T-helper 1 cell treated with Interleukin-12 subunit alpha and Interleukin-12 subunit beta and Interleukin-4 antibody, amounts not matched to agents 30 μg/mL and 1 μg/mL, for 36 hours (primary cell): ENCODE data around the gene SYNRG.
"Not testable (repeated sequence)": the region's sequence is repeated elsewhere in the genome, so short reads cannot be mapped to it uniquely, and the experiment has no call there.

Experiments used
- H3K27ac Mint-ChIP-seq: one replicate; pipeline ENCODE4 v1.8.0; 2021; ENCODE audit warnings: mild to moderate bottlenecking, mixed read lengths
- H3K27me3 Mint-ChIP-seq: one replicate; pipeline ENCODE4 v1.8.0; 2021; ENCODE audit warnings: low read depth, mixed read lengths
- H3K36me3 Mint-ChIP-seq: one replicate; pipeline ENCODE4 v1.8.0; 2021; ENCODE audit warnings: low read depth, mixed read lengths
- H3K4me1 Mint-ChIP-seq: one replicate; pipeline ENCODE4 v1.8.0; 2021; ENCODE audit warnings: low read depth, mixed read lengths
- H3K4me3 Mint-ChIP-seq: one replicate; pipeline ENCODE4 v1.8.0; 2021; ENCODE audit warnings: mild to moderate bottlenecking, moderate library complexity, mixed read lengths
- H3K9me3 Mint-ChIP-seq: one replicate; pipeline ENCODE4 v1.8.0; 2021; ENCODE audit warnings: mixed read lengths

The SYNRG gene

DNA sequence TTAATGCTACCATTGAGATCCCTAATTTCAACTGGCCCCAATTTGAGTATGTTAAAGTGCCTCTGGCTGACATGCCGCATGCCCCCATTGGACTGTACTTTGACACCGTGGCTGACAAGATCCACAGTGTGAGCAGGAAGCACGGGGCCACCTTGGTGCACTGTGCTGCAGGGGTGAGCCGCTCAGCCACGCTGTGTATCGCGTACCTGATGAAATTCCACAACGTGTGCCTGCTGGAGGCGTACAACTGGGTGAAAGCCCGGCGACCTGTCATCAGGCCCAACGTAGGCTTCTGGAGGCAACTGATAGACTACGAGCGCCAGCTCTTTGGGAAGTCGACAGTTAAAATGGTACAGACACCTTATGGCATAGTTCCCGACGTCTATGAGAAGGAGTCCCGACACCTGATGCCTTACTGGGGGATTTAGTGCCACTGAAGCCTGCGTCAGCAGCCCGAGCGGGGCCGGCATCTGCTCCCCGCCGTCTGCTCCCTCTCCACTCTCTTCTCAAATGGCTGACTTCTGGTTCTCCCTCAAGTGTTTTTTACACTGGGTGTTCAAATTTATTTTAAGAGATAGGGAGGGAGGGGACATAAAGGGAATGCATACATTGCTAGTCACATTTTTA lies 96.7 kb downstream of the SYNRG start:
- Mint-ChIP-seq H3K27ac (no peak overlapping the region), H3K36me3 (peaks cover 12% of the 10 kb centered on the region), H3K27me3 (no peaks in the 10 kb centered on the region), H3K4me1 (peaks cover 2% of the 10 kb centered on the region), H3K4me3 (no peak overlapping the region), H3K9me3 (no peaks in the 10 kb centered on the region)

DNA sequence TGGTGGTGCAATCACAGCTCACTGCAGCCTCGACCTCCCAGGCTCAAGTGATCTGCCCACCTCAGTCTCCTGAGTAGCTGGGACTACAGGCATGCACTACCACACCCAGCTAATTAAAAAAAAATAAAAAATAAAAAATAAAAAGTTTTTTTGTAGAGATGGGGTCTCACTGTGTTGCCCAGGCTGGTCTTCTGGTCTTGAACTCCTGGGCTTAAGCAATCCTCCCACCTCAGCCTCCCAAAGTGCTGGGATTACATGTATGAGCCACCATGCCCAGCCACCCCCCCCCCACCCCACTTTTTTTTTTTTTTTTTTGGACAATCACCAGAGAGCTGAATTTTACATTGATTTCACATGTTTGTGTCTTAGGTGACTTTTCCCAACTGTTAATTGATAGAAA lies 97.6 kb downstream of the SYNRG start:
- peaks cover 11% of the 10 kb centered on the region for H3K36me3 Mint-ChIP-seq
- not testable (repeated sequence) for H3K4me3 Mint-ChIP-seq, H3K4me1 Mint-ChIP-seq, H3K27me3 Mint-ChIP-seq, H3K27ac Mint-ChIP-seq, H3K9me3 Mint-ChIP-seq

DNA sequence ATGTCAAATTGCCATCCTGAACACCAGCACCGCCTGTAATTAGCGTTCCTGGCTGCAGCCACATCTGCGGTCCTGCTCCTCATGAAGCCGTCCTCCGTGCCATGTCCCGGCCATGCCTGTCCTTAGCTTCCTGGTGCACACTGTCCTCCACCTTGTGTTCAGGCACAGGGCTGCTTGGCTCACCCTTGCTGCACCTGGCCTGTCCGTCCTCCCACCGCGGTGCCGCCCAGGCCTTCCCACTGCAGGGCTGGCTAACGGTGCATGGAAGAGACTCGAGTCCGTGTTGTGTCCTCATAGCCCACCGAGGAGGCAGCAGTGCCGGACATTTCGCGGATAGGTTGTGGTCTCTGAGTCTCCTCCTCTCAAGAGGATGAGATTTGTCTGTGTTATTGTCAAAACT lies 99.2 kb downstream of the SYNRG start:
- Mint-ChIP-seq H3K36me3 (peaks cover 5% of the 10 kb centered on the region), H3K9me3 (no peaks in the 10 kb centered on the region), H3K27me3 (no peaks in the 10 kb centered on the region), H3K4me1 (peaks cover 4% of the 10 kb centered on the region), H3K4me3 (no peak overlapping the region), H3K27ac (no peak overlapping the region)

DNA sequence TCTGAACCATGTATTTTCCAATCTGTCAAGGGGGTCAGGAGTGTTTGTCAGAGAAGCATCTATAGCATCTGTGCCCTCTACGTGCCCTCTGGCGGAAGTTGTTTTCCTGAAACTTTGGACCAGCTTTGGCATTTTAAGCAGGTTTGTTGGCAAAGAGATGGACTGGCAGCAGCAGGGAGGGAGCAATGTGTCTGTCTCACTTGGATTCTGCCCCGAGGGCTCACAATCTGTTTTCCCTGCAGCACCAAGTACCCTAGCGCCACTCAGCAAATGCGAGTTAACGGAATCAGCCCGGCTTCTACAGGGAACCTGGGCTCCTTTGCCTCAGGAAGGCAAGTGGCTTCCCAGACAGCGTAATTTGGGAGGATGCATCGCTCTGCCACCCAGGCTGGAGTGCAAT lies 102.1 kb downstream of the SYNRG start:
- no peak overlapping the region for H3K27ac Mint-ChIP-seq
- no peaks in the 10 kb centered on the region for H3K9me3 Mint-ChIP-seq
- H3K4me1 Mint-ChIP-seq = peaks cover 2% of the 10 kb centered on the region
- no peaks in the 10 kb centered on the region for H3K27me3 Mint-ChIP-seq
- no peak overlapping the region for H3K4me3 Mint-ChIP-seq
- H3K36me3 Mint-ChIP-seq = no peaks in the 10 kb centered on the region

DNA sequence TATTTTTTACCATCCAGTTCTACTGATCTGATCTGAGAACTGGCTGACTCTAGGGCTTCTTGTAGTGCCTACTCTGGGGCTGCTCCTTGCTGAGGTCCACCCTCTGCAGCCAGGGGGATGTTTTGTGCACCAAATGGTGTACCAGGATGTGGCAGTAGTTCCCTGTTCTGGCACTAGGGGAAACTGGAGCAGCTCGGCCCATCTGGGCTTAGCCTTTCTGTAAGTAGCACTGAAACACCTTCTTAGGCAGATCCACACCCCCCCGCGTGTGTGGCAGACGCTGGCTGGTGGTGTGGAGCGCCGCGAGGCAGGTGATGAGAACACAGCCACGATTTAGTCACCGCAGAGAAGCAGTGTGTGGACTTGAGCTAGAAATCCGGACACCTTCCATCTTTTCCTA lies 102.5 kb downstream of the SYNRG start:
- Mint-ChIP-seq H3K27me3 (no peaks in the 10 kb centered on the region), H3K4me1 (peaks cover 2% of the 10 kb centered on the region), H3K9me3 (no peaks in the 10 kb centered on the region), H3K27ac (no peak overlapping the region), H3K4me3 (no peak overlapping the region), H3K36me3 (no peaks in the 10 kb centered on the region)

DNA sequence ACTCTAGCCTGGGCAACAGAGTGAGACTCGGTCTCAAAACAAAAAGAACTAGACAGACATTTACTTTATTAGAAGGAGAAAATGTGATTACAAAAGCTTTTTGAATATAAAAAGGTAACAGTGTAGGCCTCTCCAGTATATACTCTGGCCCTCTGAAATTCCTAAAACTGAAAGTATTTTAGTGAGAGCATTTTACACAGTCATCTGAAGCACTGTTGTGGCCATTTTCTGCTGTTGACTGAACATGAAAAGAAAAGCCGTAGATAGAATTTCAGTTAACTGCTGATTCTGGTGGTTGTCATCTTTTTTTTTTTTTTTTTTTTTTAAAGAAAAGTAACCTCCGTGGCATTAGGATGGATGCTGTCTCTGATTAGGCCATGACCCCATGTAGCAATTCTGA lies 103.9 kb downstream of the SYNRG start:
- Mint-ChIP-seq H3K4me1 (peaks cover 2% of the 10 kb centered on the region), H3K27ac (peak overlapping the region; percentile 15), H3K9me3 (no peaks in the 10 kb centered on the region), H3K36me3 (no peaks in the 10 kb centered on the region), H3K4me3 (no peak overlapping the region), H3K27me3 (no peaks in the 10 kb centered on the region)

DNA sequence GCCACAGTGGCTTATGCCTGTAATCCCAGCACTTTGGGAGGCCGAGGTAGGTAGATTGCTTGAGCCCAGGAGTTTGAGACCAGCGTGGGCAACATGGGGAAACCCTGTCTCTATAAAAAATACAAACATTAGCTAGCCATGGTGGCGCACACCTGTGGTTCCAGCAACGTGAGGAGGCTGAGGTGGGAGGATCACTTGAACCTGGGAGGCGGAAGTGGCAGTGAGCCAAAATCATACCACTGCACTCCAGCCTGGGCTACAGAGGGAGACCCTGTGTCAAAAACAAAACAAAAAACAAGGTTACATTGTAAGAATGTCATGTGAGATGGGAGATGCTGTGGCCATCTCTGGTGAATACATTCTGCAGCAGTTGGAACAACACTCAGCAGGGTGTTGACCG lies 106.1 kb downstream of the SYNRG start:
- H3K9me3 Mint-ChIP-seq = no peaks in the 10 kb centered on the region
- no peak overlapping the region for H3K4me3 Mint-ChIP-seq

DNA sequence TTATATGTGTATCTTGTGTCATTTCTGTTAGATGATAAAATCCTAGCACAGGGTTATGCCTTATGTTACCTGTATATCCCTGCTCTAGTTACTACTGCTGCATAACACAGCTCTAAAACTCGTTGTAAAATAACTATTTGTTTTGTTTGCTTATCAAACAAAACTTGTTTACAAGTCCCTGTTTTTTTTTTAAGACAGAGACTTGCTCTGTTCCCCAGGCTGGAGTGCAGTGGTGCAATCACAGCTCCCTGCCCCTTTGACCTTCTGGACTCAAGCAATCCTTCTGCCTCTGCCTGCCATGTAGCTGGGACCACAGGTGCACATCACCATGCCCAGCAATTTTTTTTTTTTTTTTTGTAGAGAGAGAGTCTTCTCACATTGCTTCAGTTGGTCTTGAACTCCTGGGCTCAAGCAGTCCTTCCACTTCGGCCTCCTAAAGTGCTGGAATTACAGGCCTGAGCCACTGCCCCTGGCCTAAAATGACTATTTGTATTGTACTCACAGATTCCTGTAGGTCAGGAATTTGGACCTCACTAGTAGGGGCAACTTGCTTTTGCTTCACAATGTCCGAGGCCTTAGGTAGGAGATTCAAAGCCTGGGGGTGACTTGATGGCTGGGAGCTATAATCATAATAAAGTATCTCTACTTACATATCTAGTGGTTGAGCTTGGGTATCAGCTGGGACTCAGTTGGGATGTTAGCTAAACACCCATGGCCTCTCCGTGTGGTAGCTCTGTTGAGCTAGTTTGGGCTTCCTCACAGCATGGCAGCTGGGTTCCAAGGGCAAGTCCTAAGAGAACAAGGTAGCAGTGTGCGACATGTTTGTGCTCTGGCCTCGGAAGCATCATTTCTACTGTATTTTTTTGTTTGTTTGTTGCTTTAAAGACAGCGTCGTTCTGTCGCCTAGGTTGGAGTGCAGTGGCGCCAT lies 106.9 kb downstream of the SYNRG start:
- no peaks in the 10 kb centered on the region for H3K36me3 Mint-ChIP-seq
- H3K9me3 Mint-ChIP-seq = no peaks in the 10 kb centered on the region
- H3K27me3 Mint-ChIP-seq = no peaks in the 10 kb centered on the region
- no peak overlapping the region for H3K27ac Mint-ChIP-seq
- peaks cover 2% of the 10 kb centered on the region for H3K4me1 Mint-ChIP-seq
- H3K4me3 Mint-ChIP-seq = no peak overlapping the region

More for the DNA sequence above, 106.1 kb downstream of the SYNRG start:
- peaks cover 2% of the 10 kb centered on the region for H3K4me1 Mint-ChIP-seq
- H3K27ac Mint-ChIP-seq = no peak overlapping the region
- H3K36me3 Mint-ChIP-seq = no peaks in the 10 kb centered on the region
- H3K27me3 Mint-ChIP-seq = no peaks in the 10 kb centered on the region

DNA sequence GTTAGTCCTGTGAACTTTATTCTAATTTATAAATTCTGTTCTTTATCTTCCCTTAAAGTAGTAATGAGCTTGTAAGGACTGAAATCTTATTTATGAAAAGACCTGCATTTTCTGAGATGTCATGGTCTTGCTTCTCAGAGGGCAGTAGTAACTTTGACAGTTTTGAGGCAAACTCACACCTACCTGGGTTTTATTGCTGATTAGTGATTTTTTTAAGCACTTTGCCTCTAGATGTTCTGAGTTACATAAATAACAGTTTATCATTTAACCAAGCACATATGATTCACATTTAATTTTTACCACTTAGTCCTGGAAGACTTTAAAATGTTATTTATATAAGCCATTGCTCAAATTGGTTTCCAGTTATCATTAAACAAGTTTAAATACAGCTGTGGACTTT lies 108.8 kb downstream of the SYNRG start:
- H3K27me3 Mint-ChIP-seq = no peaks in the 10 kb centered on the region
- no peaks in the 10 kb centered on the region for H3K4me1 Mint-ChIP-seq
- H3K27ac Mint-ChIP-seq = no peak overlapping the region
- H3K4me3 Mint-ChIP-seq = no peak overlapping the region
- no peaks in the 10 kb centered on the region for H3K36me3 Mint-ChIP-seq
- no peaks in the 10 kb centered on the region for H3K9me3 Mint-ChIP-seq

DNA sequence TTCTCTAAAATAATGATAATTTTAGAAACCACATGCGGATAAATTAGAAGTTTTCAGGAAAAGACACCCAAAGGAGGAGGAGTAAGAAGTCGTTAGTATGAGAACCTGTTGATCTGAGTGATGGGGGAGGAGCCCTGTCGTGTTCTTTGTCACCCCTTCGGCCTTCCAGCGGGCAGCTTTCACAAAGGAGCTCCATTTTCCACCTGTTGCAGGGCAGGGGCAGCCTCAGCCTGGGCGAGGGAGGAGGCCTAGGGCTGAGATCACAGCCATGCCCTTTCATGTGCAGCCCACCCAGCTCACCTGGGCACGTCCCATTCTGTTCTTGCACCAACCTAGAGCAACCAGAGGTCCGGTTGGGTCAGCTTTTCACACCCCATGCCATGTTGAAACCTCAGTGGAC lies 114.2 kb downstream of the SYNRG start:
- H3K27ac Mint-ChIP-seq = no peak overlapping the region
- no peaks in the 10 kb centered on the region for H3K36me3 Mint-ChIP-seq
- H3K27me3 Mint-ChIP-seq = peaks cover 3% of the 10 kb centered on the region
- peaks cover 14% of the 10 kb centered on the region for H3K4me1 Mint-ChIP-seq
- H3K9me3 Mint-ChIP-seq = no peaks in the 10 kb centered on the region
- H3K4me3 Mint-ChIP-seq = no peak overlapping the region

DNA sequence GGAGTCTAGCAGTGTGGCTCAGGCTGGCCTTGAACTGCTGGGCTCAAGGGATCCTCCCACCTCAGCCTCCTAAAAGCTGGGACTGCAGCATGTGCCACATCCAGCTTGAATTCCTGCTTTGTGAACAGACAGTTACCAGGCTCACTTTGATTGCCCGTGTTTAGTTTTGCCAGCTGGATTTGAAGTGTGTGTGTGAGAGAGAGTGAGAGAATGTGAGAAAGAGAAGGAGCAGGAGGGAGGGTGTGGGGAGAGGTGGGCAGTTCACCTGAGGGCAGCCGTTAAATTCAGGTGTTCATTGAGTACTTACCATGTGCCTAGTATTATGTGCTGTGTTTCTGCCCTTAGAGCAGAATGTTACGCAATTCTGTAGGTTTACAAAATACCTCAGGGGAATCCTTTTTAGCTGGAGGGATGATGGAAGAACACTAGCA lies 114.8 kb downstream of the SYNRG start:
- Mint-ChIP-seq H3K4me1 (peaks cover 14% of the 10 kb centered on the region), H3K36me3 (no peaks in the 10 kb centered on the region), H3K9me3 (no peaks in the 10 kb centered on the region), H3K27me3 (peaks cover 3% of the 10 kb centered on the region), H3K27ac (no peak overlapping the region), H3K4me3 (no peak overlapping the region)

DNA sequence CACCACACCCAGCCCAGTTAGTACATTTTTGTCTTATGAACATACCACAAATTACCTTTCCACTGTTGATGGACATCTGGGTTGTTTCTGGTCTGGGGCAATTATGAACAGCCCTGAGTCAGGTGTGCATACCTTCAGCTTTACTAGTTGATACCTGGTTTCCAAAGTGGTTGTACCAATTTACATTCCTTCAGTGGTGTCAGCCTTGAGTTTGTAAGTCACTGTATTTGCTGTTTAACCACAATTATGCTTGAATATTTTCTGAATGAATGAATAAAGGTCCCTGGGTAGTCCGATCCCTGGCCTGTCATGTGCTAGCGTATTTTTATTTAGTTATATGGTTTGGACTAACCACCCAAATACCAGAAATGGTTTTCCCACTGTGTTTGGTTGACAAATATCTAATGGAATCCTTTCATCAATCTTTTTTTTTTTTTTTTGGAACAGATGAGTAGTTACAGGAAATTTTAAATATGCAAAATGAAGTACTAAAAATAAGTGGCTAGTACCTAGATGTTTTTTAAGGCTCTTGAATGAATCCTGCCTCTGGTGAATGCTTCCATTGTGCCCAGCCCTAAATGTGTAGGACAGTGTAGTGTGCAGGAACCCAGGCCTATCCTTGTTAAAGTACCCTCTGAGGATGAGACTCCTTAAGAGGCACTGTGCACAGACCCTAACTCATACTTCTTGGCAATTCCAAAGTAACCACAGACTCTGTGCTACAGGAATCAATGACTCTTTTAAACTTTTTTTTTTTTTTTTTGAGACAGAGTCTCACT lies 115.8 kb downstream of the SYNRG start:
- H3K9me3 Mint-ChIP-seq = no peaks in the 10 kb centered on the region
- no peaks in the 10 kb centered on the region for H3K36me3 Mint-ChIP-seq
- peaks cover 19% of the 10 kb centered on the region for H3K4me1 Mint-ChIP-seq
- no peak overlapping the region for H3K4me3 Mint-ChIP-seq
- H3K27me3 Mint-ChIP-seq = peaks cover 3% of the 10 kb centered on the region
- H3K27ac Mint-ChIP-seq = no peak overlapping the region

DNA sequence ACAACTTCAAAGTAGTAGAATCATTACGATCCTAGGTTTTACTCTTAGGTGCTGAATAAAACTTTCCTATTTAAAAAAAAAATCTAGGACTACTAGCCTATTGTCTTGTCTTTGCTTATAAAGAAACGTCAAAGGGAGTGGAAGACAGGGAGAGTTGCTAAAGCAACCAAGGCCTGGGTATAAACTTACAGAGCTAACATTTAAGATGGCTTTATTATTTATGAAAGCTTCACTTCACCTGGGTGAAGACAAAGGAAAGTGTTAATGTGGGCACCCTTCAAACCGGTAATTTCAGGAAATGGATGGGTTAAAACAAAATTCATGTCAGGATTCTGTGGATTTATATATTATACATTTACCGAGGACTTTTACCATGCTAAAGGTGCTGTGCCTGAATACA lies 117.1 kb downstream of the SYNRG start:
- Mint-ChIP-seq H3K36me3 (no peaks in the 10 kb centered on the region), H3K27me3 (peaks cover 3% of the 10 kb centered on the region), H3K27ac (no peak overlapping the region), H3K4me1 (peaks cover 24% of the 10 kb centered on the region), H3K9me3 (no peaks in the 10 kb centered on the region), H3K4me3 (no peak overlapping the region)

DNA sequence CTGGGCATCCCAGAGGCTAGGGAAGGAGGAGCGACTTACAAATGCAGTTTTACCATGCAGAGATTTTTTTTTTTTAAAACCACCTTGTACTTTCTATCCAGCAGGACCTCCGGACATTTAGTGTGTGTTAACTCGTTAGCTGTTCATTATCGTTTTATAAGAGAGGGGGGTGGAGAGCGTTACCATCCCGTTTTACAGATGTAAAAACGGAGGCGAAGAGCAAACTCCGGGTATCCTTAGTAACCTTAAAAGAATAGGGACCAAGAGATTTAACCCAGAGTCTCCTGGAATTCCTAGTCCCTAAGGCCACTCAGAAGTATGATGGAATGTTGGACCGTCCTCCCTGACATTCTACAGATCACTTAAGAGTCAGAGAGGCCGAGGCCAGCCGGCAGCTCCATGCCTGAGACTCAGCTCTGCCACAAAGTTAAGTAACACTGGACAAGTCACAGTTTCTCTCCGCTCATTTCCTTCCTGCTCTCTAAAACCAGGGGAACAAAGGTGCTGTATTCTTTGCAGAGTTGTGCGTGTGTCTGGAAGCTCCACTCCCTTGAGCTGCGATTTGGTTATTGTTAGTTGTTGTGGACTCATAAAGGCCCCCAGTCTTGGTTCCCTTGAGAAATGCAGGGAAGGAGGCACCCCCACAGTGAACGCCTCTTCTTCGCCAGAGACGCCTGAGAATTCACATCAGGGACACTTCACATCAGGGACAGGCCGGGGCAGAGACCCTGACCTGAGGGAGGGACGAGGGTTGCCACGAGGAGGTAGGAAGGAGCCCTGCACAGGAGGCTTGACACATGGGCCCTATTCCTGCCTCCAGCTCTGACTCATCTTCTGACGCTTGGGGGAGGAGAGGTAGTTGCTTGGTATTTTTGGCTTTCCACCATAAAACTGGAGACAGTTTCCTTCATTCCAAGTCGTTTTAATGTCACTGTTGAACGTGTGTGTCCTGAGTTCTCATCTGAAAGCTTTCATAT lies 118.3 kb downstream of the SYNRG start:
- Mint-ChIP-seq H3K36me3 (no peaks in the 10 kb centered on the region), H3K9me3 (no peaks in the 10 kb centered on the region), H3K27me3 (peaks cover 3% of the 10 kb centered on the region), H3K27ac (peak overlapping the region; percentile 82), H3K4me3 (peak overlapping the region; percentile 88), H3K4me1 (peaks cover 24% of the 10 kb centered on the region)
